GM12875 (cell line): ENCODE data around the gene FGF12.

Experiments used
- H3K4me3 ChIP-seq: one replicate; pipeline ENCODE4 v1.5.1; 2011; ENCODE audit warnings: low read depth, low read length, control low read depth
- CTCF ChIP-seq: IDR thresholded peaks from 2 replicates; pipeline ENCODE4 v1.5.1; 2011; ENCODE audit warnings: low read depth, mild to moderate bottlenecking, control low read depth, inconsistent platforms, low read length, moderate library complexity, borderline replicate concordance; ENCODE audit not compliant: insufficient read depth

The FGF12 gene

GRCh38 chr3:192422321-192422996 lies 304.9 kb downstream of the FGF12 start:
- no peak for TF ChIP-seq CTCF
- no peak overlapping the region for H3K4me3 ChIP-seq

- TF ChIP-seq CTCF, result no peak
- no peak overlapping the region for H3K4me3 ChIP-seq
Measured at GRCh38 chr3:192419312-192419711, 308.0 kb downstream of the FGF12 start.

- TF ChIP-seq CTCF, result no peak
- H3K4me3 ChIP-seq, result no peak overlapping the region
Measured at GRCh38 chr3:192417559-192418055, 309.7 kb downstream of the FGF12 start.

GRCh38 chr3:192417017-192417416 lies 310.3 kb downstream of the FGF12 start:
- TF ChIP-seq CTCF, result no peak
- H3K4me3 ChIP-seq, result no peak overlapping the region

GRCh38 chr3:192413461-192413860 lies 313.9 kb downstream of the FGF12 start:
- TF ChIP-seq CTCF, result no peak
- H3K4me3 ChIP-seq, result no peak overlapping the region

GRCh38 chr3:192410684-192410960 lies 316.7 kb downstream of the FGF12 start:
- H3K4me3 ChIP-seq, result no peak overlapping the region
- TF ChIP-seq CTCF, result no peak

- no peak for TF ChIP-seq CTCF
- no peak overlapping the region for H3K4me3 ChIP-seq
Measured at GRCh38 chr3:192409838-192410683, 317.3 kb downstream of the FGF12 start.
